GM10847 (cell line): ENCODE measurements around the gene GPR173.

Experiments used
- POLR2A ChIP-seq: IDR thresholded peaks from 2 replicates; pipeline ENCODE4 v1.6.1; 2011; ENCODE audit not compliant: insufficient read length; ENCODE audit errors: extremely low read depth

Gene GPR173

DNA sequence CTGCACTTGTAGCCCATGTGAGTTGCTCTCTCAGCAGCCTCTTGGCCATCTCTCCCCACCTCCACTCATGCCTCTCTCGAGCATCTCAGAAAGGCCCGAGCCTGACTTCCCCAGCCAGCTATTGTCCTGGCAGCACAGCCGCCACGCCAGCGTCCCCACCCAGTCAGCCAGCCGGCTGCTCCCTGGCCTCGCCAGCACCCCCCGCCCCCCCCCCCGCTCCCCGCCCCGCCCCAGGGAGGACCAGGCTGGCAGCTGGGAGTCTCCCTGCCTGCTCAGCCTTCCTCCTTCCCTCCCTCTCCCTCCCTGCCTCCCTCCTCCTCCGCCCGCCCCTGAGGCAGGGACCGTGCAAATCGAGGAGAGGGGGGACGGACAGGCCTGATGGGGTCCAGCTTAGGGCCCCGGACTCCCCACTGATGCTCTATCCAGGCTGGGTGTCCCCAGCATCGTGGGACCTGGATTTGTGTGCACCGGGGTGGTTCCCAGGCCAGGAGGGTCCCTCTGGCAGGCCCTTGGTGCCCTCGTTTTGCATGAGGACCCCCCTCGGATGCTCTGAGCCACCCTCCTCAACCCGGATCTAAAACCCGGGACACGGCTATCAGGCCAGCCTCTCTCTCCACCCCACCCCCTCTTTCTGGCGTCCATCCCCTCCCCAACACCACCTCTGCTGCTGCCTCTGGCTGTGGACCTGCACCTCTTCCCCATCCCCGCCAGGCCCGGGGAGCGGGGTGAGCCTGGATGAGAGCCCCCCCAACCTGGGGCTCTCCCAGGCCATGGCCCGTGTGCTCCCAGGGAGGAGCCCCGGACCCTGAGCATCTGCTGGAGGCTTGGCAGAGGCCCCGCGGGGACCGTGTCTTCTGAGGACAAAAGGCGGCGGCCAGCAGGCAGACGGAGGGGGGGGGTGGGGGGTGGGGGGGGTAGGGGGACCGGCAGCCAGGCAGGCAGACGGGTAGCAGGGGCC lies at the start of gene GPR173:
Gene GPR173 (plus strand): TSS at position 621 of the 958 bp plus-strand sequence. CDS start 27,833 bp downstream, outside the sequence.
- no peak for TF ChIP-seq POLR2A

GRCh38 chrX:53000447-53001135 lies 48.0 kb upstream of the GPR173 start:
- no peak for TF ChIP-seq POLR2A

DNA sequence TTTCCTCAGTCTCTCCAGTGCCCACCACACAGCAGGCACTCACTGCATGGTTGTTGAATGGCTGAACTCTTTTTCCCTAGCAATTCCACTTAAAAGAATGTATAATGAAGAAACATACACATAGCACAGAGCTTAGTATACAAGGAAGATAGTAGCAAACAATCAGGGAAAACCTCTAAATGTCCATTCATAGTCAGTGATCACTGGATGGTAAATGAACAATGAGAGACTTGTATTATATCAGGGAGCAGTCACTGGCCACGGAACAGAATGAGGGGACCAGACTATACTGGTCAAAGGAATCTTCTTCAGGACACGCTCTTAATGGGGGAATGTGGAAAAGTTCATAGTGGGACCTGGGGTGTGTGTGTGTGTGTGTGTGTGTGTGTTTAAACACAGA lies 46.6 kb upstream of the GPR173 start:
- TF ChIP-seq POLR2A, result no peak

DNA sequence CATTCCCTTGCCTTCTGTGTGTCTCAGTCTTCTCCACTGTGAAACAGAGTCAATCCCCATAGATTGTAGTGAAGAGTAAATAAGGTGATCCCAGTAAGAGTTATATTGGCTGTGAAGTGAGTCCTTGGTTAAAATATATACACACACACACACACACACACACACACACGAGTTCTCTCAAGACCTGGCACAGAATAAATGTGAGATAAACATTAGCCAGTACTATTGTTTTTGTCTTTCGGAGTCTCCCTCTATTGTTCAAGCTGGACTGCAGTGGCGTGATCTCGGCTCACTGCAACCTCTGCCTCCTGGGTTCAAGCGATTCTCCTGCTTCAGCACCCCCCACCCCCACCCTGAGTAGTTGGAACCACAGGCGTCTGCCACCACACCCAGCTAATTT lies 45.5 kb upstream of the GPR173 start:
- no peak for TF ChIP-seq POLR2A

- TF ChIP-seq POLR2A, result no peak
These were observed 44.6 kb upstream of the GPR173 start for GRCh38 chrX:53004038-53004437.

DNA sequence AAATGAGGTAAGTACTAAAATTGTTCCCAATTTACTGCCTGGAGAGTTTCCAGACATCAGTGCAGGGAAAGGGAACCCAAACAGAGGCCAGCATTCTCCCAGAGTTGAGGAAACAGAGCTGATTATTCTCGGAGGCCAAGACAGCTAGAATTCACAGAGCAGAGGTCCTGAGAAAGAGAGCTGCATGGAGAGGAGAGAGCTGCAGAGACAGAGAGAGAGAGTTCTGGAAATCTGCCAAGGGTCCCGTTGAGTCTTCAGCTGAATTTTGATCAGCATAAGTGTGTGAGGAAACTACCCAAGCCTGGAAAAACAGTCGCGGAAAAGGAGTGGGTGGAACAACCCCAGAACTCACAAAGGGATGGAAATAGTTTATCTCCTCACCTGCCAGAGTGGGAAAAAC lies 43.8 kb upstream of the GPR173 start:
- TF ChIP-seq POLR2A, result no peak

DNA sequence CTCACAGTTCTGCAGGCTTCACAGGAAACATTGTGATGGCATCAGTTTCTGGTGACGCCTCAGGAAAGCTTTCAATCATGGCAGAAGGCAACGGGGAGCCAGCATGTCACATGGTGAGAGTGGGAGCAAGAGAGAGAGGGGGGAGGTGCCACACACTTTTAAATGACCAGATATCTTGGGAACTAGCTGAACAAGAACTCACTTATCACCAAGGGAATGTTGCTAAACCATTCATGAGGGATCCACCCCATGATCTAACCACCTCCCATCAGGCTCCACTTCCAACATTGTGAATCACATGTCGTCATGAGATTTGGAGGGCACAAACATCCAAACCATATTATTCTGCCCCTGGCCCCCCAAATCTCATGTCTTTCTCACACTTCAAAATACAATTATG lies 43.3 kb upstream of the GPR173 start:
- no peak for TF ChIP-seq POLR2A

GRCh38 chrX:53009032-53009431 lies 39.6 kb upstream of the GPR173 start:
- TF ChIP-seq POLR2A, result no peak

GRCh38 chrX:53013291-53013690 lies 35.3 kb upstream of the GPR173 start:
- no peak for TF ChIP-seq POLR2A

GRCh38 chrX:53018627-53019026 lies 30.0 kb upstream of the GPR173 start:
- TF ChIP-seq POLR2A, result no peak

DNA sequence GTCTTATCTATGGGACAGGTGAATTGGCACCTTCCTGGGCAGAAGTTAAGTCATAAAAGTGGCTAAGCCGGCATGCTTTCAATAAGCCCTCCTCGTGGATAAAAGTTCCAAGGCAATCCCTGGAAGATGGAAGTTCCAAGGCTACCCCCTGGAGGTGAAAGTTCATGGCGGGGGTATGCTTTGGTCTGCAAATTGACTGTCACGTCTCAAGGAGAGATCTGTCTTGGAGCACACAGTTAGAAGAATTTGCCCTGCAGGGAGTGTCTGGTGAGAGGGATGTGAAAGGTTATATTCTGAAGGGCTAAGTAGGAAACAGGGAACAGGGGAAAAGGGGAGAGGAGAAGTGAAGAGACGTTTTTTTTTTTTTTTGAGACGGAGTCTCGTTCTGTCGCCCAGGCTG lies 26.2 kb upstream of the GPR173 start:
- TF ChIP-seq POLR2A, result no peak

- no peak for TF ChIP-seq POLR2A
These were observed 19.9 kb upstream of the GPR173 start for GRCh38 chrX:53028678-53029077.

DNA sequence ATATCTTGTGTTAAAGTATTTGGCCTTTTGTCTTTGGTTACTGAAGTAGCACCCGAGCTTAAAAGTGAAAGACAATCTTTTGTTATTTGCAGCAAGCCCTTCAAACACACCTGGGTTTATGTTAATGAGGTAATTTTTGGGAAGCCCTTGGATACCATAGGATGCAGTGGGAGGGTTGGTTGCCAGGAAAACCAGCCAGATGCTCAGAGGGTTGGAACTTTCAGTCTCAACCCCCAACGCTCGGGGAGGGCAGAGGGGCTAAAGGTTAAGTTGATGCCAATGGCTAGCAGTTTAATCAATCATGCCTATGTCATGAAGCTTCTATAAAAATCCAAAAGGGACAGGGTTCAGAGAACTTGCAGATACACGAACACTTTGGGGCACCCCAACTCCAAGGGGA lies 17.2 kb upstream of the GPR173 start:
- no peak for TF ChIP-seq POLR2A

DNA sequence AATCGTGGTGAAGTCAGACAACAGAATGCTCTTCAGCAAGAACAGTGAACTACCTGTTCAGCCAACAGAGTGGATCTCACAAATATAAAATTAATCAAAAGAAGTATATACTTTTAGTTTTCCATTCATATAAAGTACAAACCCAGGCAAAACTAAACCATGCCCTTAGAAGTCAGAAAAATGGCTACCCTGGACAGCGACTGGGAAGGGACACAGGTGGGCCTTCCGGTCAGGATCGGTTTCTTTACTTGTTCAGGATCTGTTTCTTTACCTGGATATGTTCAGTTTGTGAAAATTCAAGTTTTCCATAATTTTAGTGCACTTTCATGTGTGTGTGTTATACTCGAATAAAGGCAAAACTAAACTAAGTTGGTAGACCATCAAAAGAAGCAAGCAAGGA lies 12.4 kb upstream of the GPR173 start:
- no peak for TF ChIP-seq POLR2A

DNA sequence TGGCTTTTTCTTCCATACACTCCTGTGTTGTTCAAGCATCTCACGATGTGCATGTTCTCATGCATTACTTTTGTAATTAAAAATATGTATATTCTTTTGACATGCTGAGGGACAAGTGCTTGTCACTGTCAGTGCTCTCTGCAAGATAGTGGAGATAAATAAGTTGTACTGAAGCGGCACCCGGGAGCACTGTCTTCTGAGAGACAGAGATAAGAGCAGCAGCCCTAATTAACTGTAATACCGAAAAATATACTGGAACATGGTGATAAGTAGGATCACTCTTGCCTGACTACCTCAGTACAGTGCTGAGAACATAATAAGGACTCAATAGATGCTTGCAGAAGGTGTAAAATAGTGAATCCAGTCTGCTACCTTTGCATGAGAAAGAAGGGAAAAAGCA lies 9.4 kb upstream of the GPR173 start:
- TF ChIP-seq POLR2A, result no peak

GRCh38 chrX:53044995-53045394 lies 3.6 kb upstream of the GPR173 start:
- TF ChIP-seq POLR2A, result no peak
